ENCODE results near the gene IL18. TPM values are rescaled to one million over a fixed set of nuclear protein-coding genes. Genes with fewer than 3 reads are reported as not detected.
"Not testable (repeated sequence)": the region's sequence is repeated elsewhere in the genome, so short reads cannot be mapped to it uniquely, and the experiment has no call there.

The IL18 gene
- total and polyA plus RNA-seq, 9 of the 15 experiments (the other 6 are each of a cell fraction or from before 2014, with no cell fraction given) = 4.1 to 10.0 (median 6.1) TPM

GRCh38 chr11:112195113-112195512, 31.2 kb upstream of the IL18 start:
- H2AFZ ChIP-seq (ENCODE audit: low read depth, low read length); H3K4me3 ChIP-seq; H3K4me2 ChIP-seq (ENCODE audit: insufficient read depth, low read length); H3K36me3 ChIP-seq (ENCODE audit: control insufficient read depth, insufficient read depth, low read length); H3K9ac ChIP-seq (ENCODE audit: insufficient read depth in 1 of 2, low read depth in 2 of 2, low read length in 2 of 2); H4K20me1 ChIP-seq (replicated peaks; ENCODE audit: control insufficient read depth, insufficient read depth, low read length); H3K79me2 ChIP-seq (ENCODE audit: control insufficient read depth, insufficient read depth, low read length); BruUV-seq (replicated peaks); H3K9me3 ChIP-seq (replicated peaks; ENCODE audit: control insufficient read depth, insufficient read depth, low read depth, low read length); FAIRE-seq; H3K4me1 ChIP-seq (replicated peaks in 1 of 2; ENCODE audit: control insufficient read depth in 2 of 2, insufficient read depth in 2 of 2, low read length in 2 of 2); intact Hi-C loops (cut with micrococcal nuclease); in situ Hi-C loops (cut with MboI); ATAC-seq; POLR2A ChIA-PET; H3K27ac ChIP-seq (ENCODE audit: extremely low read depth, low read depth, low read length); DNase-seq (ENCODE audit: extremely low read depth in 1 of 4, low spot score in 3 of 4); H3K27me3 ChIP-seq (ENCODE audit: control insufficient read depth in 2 of 2, insufficient read depth in 2 of 2, low read length in 2 of 2); H3K9me1 ChIP-seq (ENCODE audit: control insufficient read depth, insufficient read depth, low read length); TF ChIP-seq CEBPG (CRISPR knock-in tag; IDR thresholded peaks at IDR 0.05): not testable (repeated sequence)
- CTCF ChIA-PET (ENCODE audit: low intra/inter-chr PET ratio) = interaction anchor here (0.6 kb wide), 1 partner anchor 66 kb away, joined by 3 read pairs; no protein-coding TSS in a partner anchor
- 12% methylated on average over 9 of the region's 11 CpGs for WGBS (ENCODE audit: insufficient coverage, low coverage, missing lambda C conversion rate)
- TF ChIP-seq CEBPB (tag; IDR thresholded peaks at IDR 0.05) = 0 out of 2 replicates have a peak, but pooled peaks have one; percentile 37
- 0 out of 4 replicates have a peak, but pooled peaks of 1 of the 2 experiments have one; percentile 30 for TF ChIP-seq CEBPG (tag; conservative IDR thresholded peaks at IDR 0.05 in 1 of 2, IDR thresholded peaks at IDR 0.05 in 1 of 2)

GRCh38 chr11:112186304-112186703, 22.4 kb upstream of the IL18 start:
- in situ Hi-C loops (cut with MboI) = no loop called here
- DNase-seq (ENCODE audit: extremely low read depth in 1 of 4, low spot score in 3 of 4) (no peak), ATAC-seq (no peak), FAIRE-seq (no peak)
- BruUV-seq (replicated peaks) = no TSS peak
- no peaks in the 10 kb centered on the region for H4K20me1 ChIP-seq (replicated peaks; ENCODE audit: control insufficient read depth, insufficient read depth, low read length)
- no peaks in the 10 kb centered on the region for H3K9me1 ChIP-seq (ENCODE audit: control insufficient read depth, insufficient read depth, low read length)
- ChIA-PET POLR2A (no interaction called here), CTCF (ENCODE audit: low intra/inter-chr PET ratio) (no interaction called here)
- no peaks in the 10 kb centered on the region for H3K79me2 ChIP-seq (ENCODE audit: control insufficient read depth, insufficient read depth, low read length)
- H2AFZ ChIP-seq (ENCODE audit: low read depth, low read length) = no peak overlapping the region
- H3K9ac ChIP-seq (ENCODE audit: insufficient read depth in 1 of 2, low read depth in 2 of 2, low read length in 2 of 2) = no peak overlapping the region
- no peak for TF ChIP-seq FOS (IDR thresholded peaks at IDR 0.05; ENCODE audit: extremely low read depth, insufficient read length)
- TF ChIP-seq ZKSCAN1 (IDR thresholded peaks at IDR 0.05; ENCODE audit: low read depth, low read length) = no peak
- TF ChIP-seq KLF13 (tag; IDR thresholded peaks at IDR 0.05; ENCODE audit: borderline replicate concordance, low read depth) = no peak
- TF ChIP-seq MYC (IDR thresholded peaks at IDR 0.05; ENCODE audit: low read depth, low read length) = no peak
- no peak for TF ChIP-seq MYC (CRISPR knock-in tag; IDR thresholded peaks at IDR 0.05; ENCODE audit: borderline replicate concordance, low read depth)
- no peak for TF ChIP-seq GABPB2 (CRISPR knock-in tag; conservative IDR thresholded peaks at IDR 0.05)
- TF ChIP-seq, protein P1, sequence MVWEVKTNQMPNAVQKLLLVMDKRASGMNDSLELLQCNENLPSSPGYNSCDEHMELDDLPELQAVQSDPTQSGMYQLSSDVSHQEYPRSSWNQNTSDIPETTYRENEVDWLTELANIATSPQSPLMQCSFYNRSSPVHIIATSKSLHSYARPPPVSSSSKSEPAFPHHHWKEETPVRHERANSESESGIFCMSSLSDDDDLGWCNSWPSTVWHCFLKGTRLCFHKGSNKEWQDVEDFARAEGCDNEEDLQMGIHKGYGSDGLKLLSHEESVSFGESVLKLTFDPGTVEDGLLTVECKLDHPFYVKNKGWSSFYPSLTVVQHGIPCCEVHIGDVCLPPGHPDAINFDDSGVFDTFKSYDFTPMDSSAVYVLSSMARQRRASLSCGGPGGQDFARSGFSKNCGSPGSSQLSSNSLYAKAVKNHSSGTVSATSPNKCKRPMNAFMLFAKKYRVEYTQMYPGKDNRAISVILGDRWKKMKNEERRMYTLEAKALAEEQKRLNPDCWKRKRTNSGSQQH (CRISPR knock-in tag; IDR thresholded peaks at IDR 0.05) = no peak
- TF ChIP-seq ZNF695 (CRISPR knock-in tag; IDR thresholded peaks at IDR 0.05) = no peak
- no peak for TF ChIP-seq KLF10 (CRISPR knock-in tag; IDR thresholded peaks at IDR 0.05)
- no peak for TF ChIP-seq HMGN3 (IDR thresholded peaks at IDR 0.05; ENCODE audit: borderline replicate concordance, extremely low read depth, insufficient read length, low read depth, low read length)
- no peak overlapping the region for H3K27ac ChIP-seq (ENCODE audit: extremely low read depth, low read depth, low read length)
- intact Hi-C loops (cut with micrococcal nuclease) = no loop called here
- no peaks in the 10 kb centered on the region for H3K4me1 ChIP-seq (replicated peaks in 1 of 2; ENCODE audit: control insufficient read depth in 2 of 2, insufficient read depth in 2 of 2, low read length in 2 of 2)
- H3K4me3 ChIP-seq = no peak overlapping the region
- no peaks in the 10 kb centered on the region for H3K9me3 ChIP-seq (replicated peaks; ENCODE audit: control insufficient read depth, insufficient read depth, low read depth, low read length)
- no peaks in the 10 kb centered on the region for H3K36me3 ChIP-seq (ENCODE audit: control insufficient read depth, insufficient read depth, low read length)
- no peaks in the 10 kb centered on the region for H3K27me3 ChIP-seq (ENCODE audit: control insufficient read depth in 2 of 2, insufficient read depth in 2 of 2, low read length in 2 of 2)
- no peak overlapping the region for H3K4me2 ChIP-seq (ENCODE audit: insufficient read depth, low read length)
